HCT116 (cell line): ENCODE results near the gene ESR2.

Source experiments
- EGR1 ChIP-seq: IDR thresholded peaks from 2 replicates; pipeline ENCODE4 v1.6.1; 2012; ENCODE audit warnings: low read depth
- EZH2 ChIP-seq: fragments of 200-600 bp; sonication (generic); IDR thresholded peaks from 2 replicates; pipeline ENCODE4 v1.6.1; 2017; ENCODE audit warnings: antibody characterized with exemption, mixed run types
- EZH2phosphoT487 ChIP-seq: fragments of 200-600 bp; IDR thresholded peaks from 2 replicates; pipeline ENCODE4 v1.6.1; 2018; ENCODE audit warnings: antibody characterized with exemption, borderline replicate concordance
- POLR2A ChIP-seq: IDR thresholded peaks from 2 replicates; pipeline ENCODE4 v1.7.0; 2011; ENCODE audit warnings: borderline replicate concordance; ENCODE audit not compliant: insufficient read depth, insufficient read length; ENCODE audit errors: extremely low read depth
- RAD21 ChIP-seq: IDR thresholded peaks from 2 replicates; pipeline ENCODE4 v1.6.1; 2012; ENCODE audit warnings: low read depth, mild to moderate bottlenecking
- SIN3A ChIP-seq: IDR thresholded peaks from 2 replicates; pipeline ENCODE4 v1.6.1; 2012; ENCODE audit warnings: low read depth
- SRF ChIP-seq: IDR thresholded peaks from 2 replicates; pipeline ENCODE4 v1.6.1; 2012; ENCODE audit warnings: low read depth
- YY1 ChIP-seq: IDR thresholded peaks from 2 replicates; pipeline ENCODE4 v1.6.1; 2011; ENCODE audit warnings: low read length, low read depth, moderate library complexity, mild to moderate bottlenecking; ENCODE audit not compliant: insufficient replicate concordance; ENCODE audit errors: extremely low read depth
- ZBTB33 ChIP-seq: IDR thresholded peaks from 2 replicates; pipeline ENCODE4 v1.6.1; 2011; ENCODE audit warnings: mild to moderate bottlenecking, low read length, moderate library complexity; ENCODE audit not compliant: insufficient replicate concordance; ENCODE audit errors: extremely low read depth
- TF ChIP-seq, protein P1 (sequence below), 3 experiments: fragments of 200-600 bp in 1 of 3; sonication (generic) in 1 of 3; IDR thresholded peaks in 2 of 3; conservative IDR thresholded peaks in 1 of 3; 2 replicates each; pipeline ENCODE4 v1.5.1; 2012 to 2017; ENCODE audit warnings: low read depth in 2 of 3, low read length in 2 of 3, antibody characterized with exemption in 1 of 3, borderline replicate concordance in 1 of 3, control low read depth in 1 of 3, mild to moderate bottlenecking in 1 of 3, mixed read lengths in 1 of 3, mixed run types in 1 of 3, moderate library complexity in 1 of 3; ENCODE audit not compliant: insufficient read depth in 1 of 3
- TF ChIP-seq, protein P2 (sequence below): IDR thresholded peaks from 2 replicates; pipeline ENCODE4 v1.6.1; 2012
- TF ChIP-seq, protein P3 (sequence below): IDR thresholded peaks from 2 replicates; pipeline ENCODE4 v1.6.1; 2012

DNA sequence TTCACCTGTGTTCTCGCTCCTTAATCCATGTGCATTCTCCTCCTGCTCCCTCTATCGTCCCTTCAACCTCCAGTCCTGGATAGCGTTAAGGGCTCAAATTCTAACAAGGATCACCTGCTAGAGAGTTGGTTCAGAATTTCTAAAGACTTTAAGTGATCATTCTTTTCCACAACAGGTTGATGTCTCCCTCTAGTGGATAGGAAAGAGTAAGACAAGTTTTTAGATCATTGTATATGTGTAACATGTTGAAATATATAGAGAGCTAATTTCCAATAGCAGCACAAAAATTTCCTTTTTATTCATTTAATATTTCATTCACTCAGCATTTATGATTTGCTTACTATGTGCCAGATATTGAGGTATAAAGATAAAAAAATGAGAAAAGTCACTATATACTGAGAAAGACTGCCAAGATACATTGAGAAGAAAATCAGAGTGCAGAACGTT lies 9.3 kb upstream of the ESR2 start:
- no peak for TF ChIP-seq SIN3A
- TF ChIP-seq EZH2: no peak
- no peak for TF ChIP-seq YY1
- TF ChIP-seq, protein P1, sequence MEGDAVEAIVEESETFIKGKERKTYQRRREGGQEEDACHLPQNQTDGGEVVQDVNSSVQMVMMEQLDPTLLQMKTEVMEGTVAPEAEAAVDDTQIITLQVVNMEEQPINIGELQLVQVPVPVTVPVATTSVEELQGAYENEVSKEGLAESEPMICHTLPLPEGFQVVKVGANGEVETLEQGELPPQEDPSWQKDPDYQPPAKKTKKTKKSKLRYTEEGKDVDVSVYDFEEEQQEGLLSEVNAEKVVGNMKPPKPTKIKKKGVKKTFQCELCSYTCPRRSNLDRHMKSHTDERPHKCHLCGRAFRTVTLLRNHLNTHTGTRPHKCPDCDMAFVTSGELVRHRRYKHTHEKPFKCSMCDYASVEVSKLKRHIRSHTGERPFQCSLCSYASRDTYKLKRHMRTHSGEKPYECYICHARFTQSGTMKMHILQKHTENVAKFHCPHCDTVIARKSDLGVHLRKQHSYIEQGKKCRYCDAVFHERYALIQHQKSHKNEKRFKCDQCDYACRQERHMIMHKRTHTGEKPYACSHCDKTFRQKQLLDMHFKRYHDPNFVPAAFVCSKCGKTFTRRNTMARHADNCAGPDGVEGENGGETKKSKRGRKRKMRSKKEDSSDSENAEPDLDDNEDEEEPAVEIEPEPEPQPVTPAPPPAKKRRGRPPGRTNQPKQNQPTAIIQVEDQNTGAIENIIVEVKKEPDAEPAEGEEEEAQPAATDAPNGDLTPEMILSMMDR (IDR thresholded peaks at IDR 0.05 in 2 of 3, conservative IDR thresholded peaks at IDR 0.05 in 1 of 3; ENCODE audit: borderline replicate concordance in 1 of 3, insufficient read depth in 1 of 3, low read depth in 2 of 3, low read length in 2 of 3): peak; percentile 71 to 91 (median 86)
- TF ChIP-seq POLR2A: no peak
- no peak for TF ChIP-seq ZBTB33
- no peak for TF ChIP-seq SRF
- TF ChIP-seq, protein P2, sequence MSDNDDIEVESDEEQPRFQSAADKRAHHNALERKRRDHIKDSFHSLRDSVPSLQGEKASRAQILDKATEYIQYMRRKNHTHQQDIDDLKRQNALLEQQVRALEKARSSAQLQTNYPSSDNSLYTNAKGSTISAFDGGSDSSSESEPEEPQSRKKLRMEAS: no peak
- TF ChIP-seq RAD21: peak; percentile 92
- TF ChIP-seq, protein P3, sequence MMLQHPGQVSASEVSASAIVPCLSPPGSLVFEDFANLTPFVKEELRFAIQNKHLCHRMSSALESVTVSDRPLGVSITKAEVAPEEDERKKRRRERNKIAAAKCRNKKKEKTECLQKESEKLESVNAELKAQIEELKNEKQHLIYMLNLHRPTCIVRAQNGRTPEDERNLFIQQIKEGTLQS: no peak
- no peak for TF ChIP-seq EGR1
- TF ChIP-seq EZH2phosphoT487: no peak
